NB4 (cell line): Measurements from ENCODE around the gene ICE1.
"Not testable (repeated sequence)": the region's sequence is repeated elsewhere in the genome, so short reads cannot be mapped to it uniquely, and the experiment has no call there.

Source experiments
- DNase-seq: peaks from one replicate; pipeline ENCODE4 v3.0.0; 2010; ENCODE audit warnings: low read depth
- H3K4me3 ChIP-seq: one replicate; pipeline ENCODE4 v1.5.1; 2011; ENCODE audit warnings: mild to moderate bottlenecking, low read depth, low read length, moderate library complexity
- CTCF ChIP-seq: IDR thresholded peaks from one replicate; pipeline ENCODE4 v1.5.1; 2012; ENCODE audit warnings: low read depth, low read length
- MYC ChIP-seq: IDR thresholded peaks from 2 replicates; pipeline ENCODE4 v1.6.1; 2011; ENCODE audit warnings: low read depth, low read length
- POLR2A ChIP-seq: IDR thresholded peaks from 2 replicates; pipeline ENCODE4 v1.6.1; 2011; ENCODE audit warnings: mild to moderate bottlenecking; ENCODE audit not compliant: insufficient read length; ENCODE audit errors: extremely low read depth
- TF ChIP-seq, protein P1 (sequence below): IDR thresholded peaks from 2 replicates; pipeline ENCODE4 v1.6.1; 2011; ENCODE audit warnings: low read depth, low read length

ICE1 gene

DNA sequence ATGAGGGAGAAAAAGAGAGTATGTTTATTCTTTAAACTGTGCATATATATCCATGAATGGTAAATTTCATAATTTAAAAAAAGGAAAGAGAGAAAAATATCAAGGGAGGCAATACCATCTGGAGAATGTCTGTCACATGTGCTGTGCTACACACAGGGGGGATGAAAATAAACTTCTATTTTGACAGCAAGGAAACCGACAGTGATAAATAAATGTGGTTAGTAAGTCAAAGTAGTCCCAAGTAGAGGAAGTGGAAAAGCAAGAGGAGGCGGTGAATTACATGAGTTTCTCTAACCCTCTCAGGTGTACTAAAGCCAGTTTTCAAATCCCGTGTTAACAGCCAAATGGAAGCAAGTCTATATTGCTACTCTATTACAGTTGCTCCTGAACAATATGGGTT lies 83.3 kb downstream of the ICE1 start:
- DNase-seq = no peak
- TF ChIP-seq, protein P1, sequence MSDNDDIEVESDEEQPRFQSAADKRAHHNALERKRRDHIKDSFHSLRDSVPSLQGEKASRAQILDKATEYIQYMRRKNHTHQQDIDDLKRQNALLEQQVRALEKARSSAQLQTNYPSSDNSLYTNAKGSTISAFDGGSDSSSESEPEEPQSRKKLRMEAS = no peak
- TF ChIP-seq CTCF = no peak
- TF ChIP-seq POLR2A = no peak
- no peak for TF ChIP-seq MYC
- no peak overlapping the region for H3K4me3 ChIP-seq

GRCh38 chr5:5508391-5508790 lies 85.9 kb downstream of the ICE1 start:
- no peak for DNase-seq
- no peak for TF ChIP-seq CTCF
- TF ChIP-seq, protein P1 = no peak
- TF ChIP-seq POLR2A = no peak
- TF ChIP-seq MYC = no peak
- no peak overlapping the region for H3K4me3 ChIP-seq

DNA sequence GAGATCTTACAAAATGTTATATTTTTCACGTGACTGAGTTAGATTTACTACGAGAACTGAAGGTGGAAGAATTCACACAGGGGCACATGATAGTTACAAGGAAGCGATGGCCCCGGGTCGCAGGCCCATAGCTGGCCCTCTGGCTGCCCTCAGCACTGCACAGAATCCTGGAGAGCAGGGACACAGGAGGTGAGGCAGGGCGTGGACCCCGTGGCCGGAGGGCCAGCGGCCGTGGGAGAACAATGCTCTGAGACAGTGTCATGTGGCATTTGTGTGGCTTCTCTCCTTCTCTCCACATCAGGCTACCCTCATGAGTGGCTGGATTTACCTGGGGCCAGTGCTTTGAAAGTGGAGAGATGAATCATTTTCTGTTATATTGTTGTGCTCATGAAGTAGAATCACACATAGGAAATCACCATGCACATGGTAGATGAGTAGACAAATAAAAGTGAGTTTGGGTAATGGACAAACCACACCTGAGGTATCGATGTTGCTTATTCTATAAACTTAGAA lies 89.5 kb downstream of the ICE1 start:
- no peak overlapping the region for H3K4me3 ChIP-seq
- no peak for DNase-seq
- TF ChIP-seq CTCF = no peak
- no peak for TF ChIP-seq MYC
- TF ChIP-seq, protein P1 = no peak
- no peak for TF ChIP-seq POLR2A

- no peak for DNase-seq
- TF ChIP-seq, protein P1 = no peak
- TF ChIP-seq CTCF = no peak
- TF ChIP-seq MYC = no peak
These were observed 90.1 kb downstream of the ICE1 start for GRCh38 chr5:5512543-5512942.

GRCh38 chr5:5520622-5521021 lies 98.1 kb downstream of the ICE1 start:
- not testable (repeated sequence) for DNase-seq, H3K4me3 ChIP-seq

More at GRCh38 chr5:5512543-5512942, 90.1 kb downstream of the ICE1 start:
- H3K4me3 ChIP-seq = no peak overlapping the region

DNA sequence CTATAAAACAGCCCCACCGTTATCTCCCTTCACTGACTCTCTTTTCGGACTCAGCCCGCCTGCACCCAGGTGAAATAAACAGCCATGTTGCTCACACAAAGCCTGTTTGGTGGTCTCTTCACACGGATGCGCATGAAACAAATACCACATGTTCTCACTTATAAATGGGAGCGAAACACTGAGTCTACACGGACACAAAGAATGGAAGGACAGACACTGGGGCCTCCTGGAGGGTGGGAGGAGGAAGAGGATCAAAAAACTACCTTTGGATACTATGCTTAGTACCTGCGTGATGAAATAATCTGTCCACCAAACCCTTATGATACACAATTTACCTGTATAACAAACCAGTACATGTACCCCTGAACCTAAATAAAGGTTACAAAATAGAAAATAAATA lies 98.6 kb downstream of the ICE1 start:
- TF ChIP-seq MYC (no peak), CTCF (no peak), POLR2A (no peak)
- TF ChIP-seq, protein P1 = no peak
- H3K4me3 ChIP-seq = no peak overlapping the region
- no peak for DNase-seq
